ENCODE results near the gene C1orf210. TPM values are rescaled to one million over a fixed set of nuclear protein-coding genes. Genes with fewer than 3 reads are reported as not detected.
A peak's percentile ranks its signal among the peaks of the same experiment; 100 is the strongest.

C1orf210 gene
- total and polyA plus RNA-seq, 9 of the 15 experiments (the other 6 are each of a cell fraction or from before 2014, with no cell fraction given), result 0.21 TPM; not detected in 8

GRCh38 chr1:43232482-43232881 is 52.9 kb downstream of the C1orf210 start (continued):
- TF ChIP-seq NR0B1 (IDR thresholded peaks at IDR 0.05; ENCODE audit: partially characterized antibody), result no peak

GRCh38 chr1:43232074-43232473 is 53.3 kb downstream of the C1orf210 start:
- Histone ChIP-seq H3K79me2 (ENCODE audit: control insufficient read depth, insufficient read depth, low read length) (no peaks in the 10 kb centered on the region), H3K27me3 (ENCODE audit: control insufficient read depth in 2 of 2, insufficient read depth in 2 of 2, low read length in 2 of 2) (peaks cover 26 to 59% of the 10 kb centered on the region in 2 experiments), H3K9me1 (ENCODE audit: control insufficient read depth, insufficient read depth, low read length) (no peaks in the 10 kb centered on the region), H2AFZ (ENCODE audit: low read depth, low read length) (no peak overlapping the region), H3K4me3 (no peak overlapping the region), H3K4me1 (replicated peaks in 1 of 2; ENCODE audit: control insufficient read depth in 2 of 2, insufficient read depth in 2 of 2, low read length in 2 of 2) (0 out of 5 replicates have a peak, but pooled peaks cover 0 to 3% of the 10 kb centered on the region in 2 experiments), H3K4me2 (ENCODE audit: insufficient read depth, low read length) (no peak overlapping the region; the same call in 1 of the 2 replicates), H3K9me3 (replicated peaks; ENCODE audit: control insufficient read depth, insufficient read depth, low read depth, low read length) (no peaks in the 10 kb centered on the region), H3K36me3 (ENCODE audit: control insufficient read depth, insufficient read depth, low read length) (no peaks in the 10 kb centered on the region), H3K9ac (ENCODE audit: insufficient read depth in 1 of 2, low read depth in 2 of 2, low read length in 2 of 2) (no peak overlapping the region), H4K20me1 (replicated peaks; ENCODE audit: control insufficient read depth, insufficient read depth, low read length) (peaks cover 10% of the 10 kb centered on the region; the same call in 1 of the 2 replicates), H3K27ac (ENCODE audit: extremely low read depth, low read depth, low read length) (no peak overlapping the region)
- WGBS (ENCODE audit: insufficient coverage, low coverage, missing lambda C conversion rate), result 1% methylated on average over 4 of the region's 4 CpGs
- no peak for FAIRE-seq
- intact Hi-C loops (cut with micrococcal nuclease), result no loop called here
- ChIA-PET POLR2A (interaction anchor here (0.6 to 1.7 kb wide), 5 partner anchors 26 to 1189 kb away, joined by 3 to 5 read pairs (median 3); no protein-coding TSS in a partner anchor), CTCF (ENCODE audit: low intra/inter-chr PET ratio) (no interaction called here)
- in situ Hi-C loops (cut with MboI), result loop anchor here (10.0 kb wide), 1 partner anchor 703 kb away; the partner anchor contains the start of gene ARTN
- no peak for ATAC-seq
- DNase-seq (ENCODE audit: extremely low read depth in 1 of 4, low spot score in 3 of 4), result no peak
- BruUV-seq (replicated peaks), result no TSS peak
- peak; percentile 34; the same call in 1 of the 2 replicates for TF ChIP-seq USF2 (CRISPR knock-in tag; IDR thresholded peaks at IDR 0.05)
- no peak for TF ChIP-seq CAMTA2 (CRISPR knock-in tag; conservative IDR thresholded peaks at IDR 0.05)
- no peak for TF ChIP-seq IFI16 (CRISPR knock-in tag; IDR thresholded peaks at IDR 0.05)
- no peak for TF ChIP-seq RREB1 (CRISPR knock-in tag; IDR thresholded peaks at IDR 0.05)
- TF ChIP-seq XRCC5 (IDR thresholded peaks at IDR 0.05; ENCODE audit: low read depth, low read length), result no peak
- no peak for TF ChIP-seq NR1H2 (CRISPR knock-in tag; IDR thresholded peaks at IDR 0.05)
- no peak for TF ChIP-seq TBP (optimal IDR thresholded peaks at IDR 0.05; ENCODE audit: low read depth, low read length)
- TF ChIP-seq ZNF785 (CRISPR knock-in tag; IDR thresholded peaks at IDR 0.05), result no peak
- no peak for TF ChIP-seq SMARCE1 (IDR thresholded peaks at IDR 0.05)
- TF ChIP-seq FOSL1 (tag; conservative IDR thresholded peaks at IDR 0.05), result peak; percentile 48
- TF ChIP-seq DPF2 (IDR thresholded peaks at IDR 0.05), result no peak
- no peak for TF ChIP-seq MXD1 (CRISPR knock-in tag; IDR thresholded peaks at IDR 0.05; ENCODE audit: borderline replicate concordance, poor library complexity, severe bottlenecking)
